COR-L47 (cell line): ENCODE data around the gene HEATR5A.
A peak's percentile ranks its signal among the peaks of the same experiment; 100 is the strongest.
"Not testable (repeated sequence)": the region's sequence is repeated elsewhere in the genome, so short reads cannot be mapped to it uniquely, and the experiment has no call there.

Experiments used
- DNase-seq: peaks from one replicate; lab custom pipeline; 2025; lab: John Stamatoyannopoulos, UW

The HEATR5A gene

GRCh38 chr14:31420319-31421111 is at the start of gene HEATR5A:
HEATR5A (minus strand) TSS chr14:31420550; CDS start chr14:31402975, 17,575 bp downstream.
- DNase-seq, result peak; percentile 79

GRCh38 chr14:31466554-31466953 is 46.2 kb upstream of the HEATR5A start:
- no peak for DNase-seq

GRCh38 chr14:31465111-31465510 is 44.8 kb upstream of the HEATR5A start:
- DNase-seq, result no peak

DNA sequence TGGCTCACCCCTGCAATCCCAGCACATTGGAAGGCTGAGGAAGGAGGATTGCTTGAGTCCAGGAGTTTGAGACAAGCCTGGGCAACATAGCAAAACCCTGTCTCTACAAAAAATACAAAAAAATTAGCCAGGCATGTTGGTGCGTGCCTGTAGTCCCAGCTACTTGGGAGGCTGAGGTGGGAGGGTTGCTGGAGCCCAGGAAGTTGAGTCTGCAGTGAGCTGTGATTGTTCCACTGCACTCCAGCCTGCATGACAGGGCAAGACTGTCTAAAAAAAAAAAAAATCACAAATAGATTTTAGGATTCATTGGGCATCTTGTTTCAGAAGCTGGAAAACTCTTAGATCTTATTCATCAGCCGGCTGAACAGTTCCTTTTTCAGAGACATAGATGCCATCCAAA is 42.1 kb upstream of the HEATR5A start:
- DNase-seq, result not testable (repeated sequence)

GRCh38 chr14:31461545-31461944 is 41.2 kb upstream of the HEATR5A start:
- no peak for DNase-seq

DNA sequence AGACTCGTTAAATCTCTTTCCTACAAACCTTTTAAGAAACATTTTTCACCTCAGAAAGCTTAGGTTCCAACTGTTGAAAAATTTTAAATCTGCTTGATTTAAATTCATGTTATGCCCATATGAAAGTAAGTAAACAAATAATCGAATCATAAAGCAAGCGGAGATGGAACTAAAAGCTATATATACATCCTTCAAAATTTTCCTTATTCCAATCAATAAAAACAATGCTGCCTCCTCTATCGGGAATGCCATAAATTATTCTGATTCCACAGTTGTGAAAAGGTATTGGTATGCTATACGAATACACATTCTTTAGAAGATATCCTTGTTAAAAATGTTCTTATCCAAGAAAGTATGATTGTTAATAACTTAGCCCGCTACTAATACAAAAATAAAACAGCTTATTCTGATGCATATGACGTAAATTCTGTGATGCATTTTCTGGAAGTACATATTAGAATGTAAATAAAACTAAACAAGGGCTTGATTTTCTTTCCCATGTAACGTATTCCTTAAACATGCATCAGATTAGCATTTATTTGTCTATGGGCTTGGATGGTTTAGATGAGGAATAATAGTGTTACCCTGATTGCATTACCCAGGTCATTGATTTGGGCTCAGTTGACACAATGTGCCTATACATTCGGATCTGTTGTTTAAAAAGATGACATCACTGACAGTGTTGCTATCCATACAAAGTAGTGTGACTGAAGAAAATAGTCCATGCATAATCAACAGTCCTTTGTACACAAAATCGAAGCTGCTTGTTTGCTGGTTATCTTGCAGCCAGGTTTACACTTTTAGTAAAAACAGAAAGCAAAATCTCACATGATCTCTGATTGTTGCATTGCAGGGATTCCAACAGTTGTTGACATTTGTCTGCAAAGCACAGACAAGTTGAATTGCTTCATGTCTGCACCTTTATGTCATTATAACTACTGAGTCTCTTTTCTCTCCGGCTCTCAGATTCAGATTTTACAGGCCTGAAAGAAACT is 37.6 kb upstream of the HEATR5A start:
- DNase-seq, result no peak

GRCh38 chr14:31456841-31457664 is 36.7 kb upstream of the HEATR5A start, which contains the start of gene DTD2:
DTD2 (minus strand) TSS chr14:31457506; CDS start chr14:31457393, 113 bp downstream.
- peak; percentile 93 for DNase-seq

DNA sequence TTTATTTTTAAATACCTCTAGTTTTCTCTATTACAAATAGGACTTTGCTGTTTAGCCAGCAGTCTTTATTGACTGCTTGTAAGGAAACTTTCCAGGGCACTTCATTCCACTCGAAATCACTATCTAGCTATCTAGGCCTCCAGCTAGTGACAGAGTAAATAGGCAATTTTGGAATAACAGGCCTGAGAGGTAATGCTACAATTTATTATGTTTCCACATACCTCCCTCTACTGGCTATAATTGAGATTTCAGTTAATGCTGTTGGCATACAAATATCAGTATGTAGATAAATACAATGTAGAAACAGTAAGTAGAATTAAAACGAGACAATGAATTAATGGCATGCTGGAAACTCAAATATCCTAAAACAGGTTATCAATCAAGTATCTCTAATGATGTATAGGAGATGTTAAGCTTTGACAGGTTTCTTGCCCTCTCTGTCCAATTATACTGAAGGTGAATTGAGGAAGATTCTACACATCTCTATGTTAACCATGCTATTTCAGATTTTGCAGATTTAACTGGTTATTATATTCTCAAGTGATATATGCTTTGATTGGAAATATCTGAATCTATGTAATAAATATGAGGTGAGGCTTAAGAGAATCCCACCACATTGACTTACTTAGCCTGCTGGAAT is 29.7 kb upstream of the HEATR5A start:
- peak; percentile 17 for DNase-seq

DNA sequence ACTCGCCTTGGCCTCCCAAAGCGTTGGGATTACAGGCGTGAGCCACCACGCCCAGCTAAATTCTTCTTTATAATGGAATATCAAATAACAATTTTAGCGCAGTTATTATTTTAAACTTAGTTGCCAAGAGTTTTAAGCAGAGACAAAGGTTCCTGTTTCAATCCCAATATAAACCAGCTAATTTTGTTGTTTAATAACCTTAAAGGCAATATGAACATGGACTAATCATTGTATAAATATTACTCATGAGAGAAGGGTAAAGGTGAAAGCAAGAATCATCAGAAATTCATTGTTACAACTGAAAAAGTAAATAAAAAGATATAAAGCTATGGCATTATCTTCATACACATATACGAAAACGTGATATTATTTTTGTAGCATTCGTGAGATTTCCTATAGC is 28.8 kb upstream of the HEATR5A start:
- DNase-seq, result no peak

DNA sequence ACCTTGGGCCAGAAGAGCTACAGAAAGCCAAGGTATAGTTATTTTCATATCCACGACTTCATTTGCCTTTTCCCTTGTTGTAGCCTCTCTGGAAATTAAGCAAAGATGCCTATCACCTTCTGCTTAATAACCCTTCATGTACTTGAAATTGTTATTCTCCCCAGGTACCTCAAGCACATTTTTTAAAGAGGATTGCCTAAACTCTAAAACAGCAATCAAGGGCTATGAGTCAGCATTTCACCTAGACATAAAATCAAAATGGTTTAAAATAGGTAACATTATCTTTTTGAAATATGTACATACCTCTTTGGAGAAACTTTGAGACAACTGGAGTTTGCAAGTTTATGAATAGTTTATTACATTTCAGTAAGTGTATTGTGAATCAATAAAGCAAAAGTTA is 25.4 kb upstream of the HEATR5A start:
- DNase-seq, result no peak

DNA sequence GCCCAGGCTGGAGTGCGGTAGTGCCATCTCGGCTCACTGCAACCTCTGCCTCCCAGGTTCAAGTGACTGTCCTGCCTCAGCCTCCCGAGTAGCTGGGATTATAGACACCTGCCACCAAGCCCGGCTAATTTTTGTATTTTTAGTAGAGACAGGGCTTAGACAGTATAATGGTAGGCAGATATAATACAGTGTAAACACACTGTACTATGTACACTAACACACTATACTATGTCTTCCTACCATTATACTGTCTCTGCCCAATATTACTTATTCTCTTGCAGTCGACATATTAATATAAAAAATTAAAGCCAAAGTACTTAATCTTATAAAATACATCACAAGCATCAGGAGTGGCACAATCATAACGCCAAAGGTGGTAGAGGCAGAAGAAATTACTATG is 21.9 kb upstream of the HEATR5A start:
- DNase-seq, result no peak

DNA sequence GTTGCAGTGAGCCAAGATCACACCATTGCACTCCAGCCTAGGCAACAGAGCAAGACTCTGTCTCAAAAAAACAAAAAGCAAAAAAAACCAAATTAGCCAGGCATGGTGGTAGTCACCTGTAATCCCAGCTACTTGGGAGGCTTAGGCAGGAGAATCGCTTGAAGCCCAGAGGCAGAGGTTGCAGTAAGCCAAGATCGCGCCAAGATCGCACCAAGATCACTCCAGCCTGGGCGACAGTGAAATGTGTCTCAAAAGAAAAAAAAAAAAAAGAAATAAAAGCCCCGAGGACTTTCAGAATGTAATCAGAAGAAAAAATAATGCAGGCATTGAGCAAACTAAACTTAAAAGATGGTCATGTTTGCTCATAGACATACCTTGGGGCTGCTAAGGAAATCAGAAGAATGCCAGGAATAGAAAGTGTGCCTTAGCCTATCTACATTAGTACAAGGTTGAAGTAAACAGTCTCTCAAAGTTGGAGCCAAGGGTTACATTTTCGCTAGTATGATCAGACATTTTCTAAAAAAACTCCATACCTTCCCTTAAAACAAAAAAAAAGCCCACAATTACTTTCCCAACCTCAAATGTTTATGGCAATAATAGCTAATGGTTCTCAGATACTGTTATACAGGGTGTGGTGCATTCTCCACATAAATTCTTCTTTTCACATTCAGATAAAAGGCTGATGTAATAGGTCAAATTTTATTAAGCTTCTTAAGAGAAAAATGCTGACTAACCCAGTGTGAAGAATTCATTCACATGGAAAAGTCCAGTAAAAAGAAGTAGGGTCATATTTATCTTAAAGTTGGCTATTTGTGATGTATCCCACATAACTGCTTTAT is 21.1 kb upstream of the HEATR5A start:
- DNase-seq, result no peak

- no peak for DNase-seq
Measured at GRCh38 chr14:31440280-31440679, 19.9 kb upstream of the HEATR5A start.

GRCh38 chr14:31439561-31439960 is 19.2 kb upstream of the HEATR5A start:
- no peak for DNase-seq

DNA sequence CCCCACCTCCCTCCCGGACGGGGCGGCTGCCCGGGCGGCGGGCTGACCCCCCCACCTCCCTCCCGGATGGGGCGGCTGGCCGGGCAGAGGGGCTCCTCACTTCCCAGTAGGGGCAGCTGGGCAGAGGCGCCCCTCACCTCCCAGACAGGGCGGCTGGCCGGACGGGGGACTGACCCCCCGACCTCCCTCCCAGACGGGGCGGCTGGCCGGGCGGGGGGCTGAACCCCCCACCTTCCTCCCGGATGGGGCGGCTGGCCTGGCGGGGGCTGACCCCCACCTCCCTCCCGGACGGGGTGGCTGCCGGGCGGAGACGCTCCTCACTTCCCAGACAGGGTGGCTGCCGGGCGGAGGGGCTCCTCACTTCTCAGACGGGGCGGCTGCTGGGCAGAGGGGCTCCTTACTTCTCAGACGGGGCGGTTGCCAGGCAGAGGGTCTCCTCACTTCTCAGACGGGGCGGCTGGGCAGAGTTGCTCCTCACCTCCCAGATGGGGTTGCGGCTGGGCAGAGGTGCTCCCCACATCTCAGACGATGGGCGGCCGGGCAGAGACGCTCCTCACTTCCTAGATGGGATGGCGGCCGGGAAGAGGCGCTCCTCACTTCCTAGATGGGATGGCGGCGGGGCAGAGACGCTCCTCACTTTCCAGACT is 16.8 kb upstream of the HEATR5A start:
- not testable (repeated sequence) for DNase-seq

DNA sequence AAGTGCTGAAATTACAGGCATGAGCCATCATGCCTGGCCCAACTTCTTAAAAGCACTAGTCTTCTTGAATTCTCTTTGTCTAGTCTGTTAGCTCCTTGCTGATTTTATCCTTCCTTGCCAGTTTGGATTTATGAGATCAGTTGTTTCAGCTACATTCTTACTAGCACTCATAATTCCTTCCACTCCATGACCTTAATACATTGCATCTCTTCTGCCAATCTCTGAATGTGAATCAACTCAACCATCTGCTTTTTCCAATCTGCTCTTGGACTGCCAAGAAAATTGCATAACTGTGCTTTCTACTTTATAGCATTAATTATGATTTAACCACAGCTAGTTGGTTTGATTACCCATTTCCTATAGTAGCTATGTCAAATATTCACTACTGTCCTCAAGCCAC is 14.9 kb upstream of the HEATR5A start:
- DNase-seq, result no peak

DNA sequence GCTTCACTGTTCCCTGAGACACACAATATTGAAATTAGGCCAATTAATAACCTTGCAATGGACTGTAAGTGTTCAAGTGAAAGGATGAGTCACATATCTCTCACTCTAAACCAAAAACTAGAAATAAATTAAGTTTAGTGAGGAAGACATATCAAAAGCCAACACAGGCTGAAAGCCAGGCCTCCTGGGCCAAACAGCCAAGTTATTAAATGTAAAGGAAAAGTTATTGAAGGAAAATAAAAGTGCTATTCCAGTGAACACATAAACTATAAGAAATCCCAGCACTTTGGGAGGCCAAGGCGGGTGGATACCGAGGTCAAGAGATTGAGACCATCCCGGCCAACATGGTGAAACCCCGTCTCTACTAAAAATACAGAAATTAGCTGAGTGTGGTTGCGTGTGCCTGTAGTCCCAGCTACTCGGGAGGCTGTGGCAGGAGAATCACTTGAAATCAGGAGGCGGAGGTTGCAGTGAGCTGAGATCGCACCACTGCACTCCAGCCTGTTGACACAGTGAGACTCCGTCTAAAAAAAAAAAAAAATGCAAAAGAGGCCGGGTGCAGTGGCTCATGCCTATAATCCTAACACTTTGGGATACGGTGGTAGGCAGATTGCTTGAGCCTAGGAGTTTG is 10.4 kb upstream of the HEATR5A start:
- DNase-seq, result no peak

DNA sequence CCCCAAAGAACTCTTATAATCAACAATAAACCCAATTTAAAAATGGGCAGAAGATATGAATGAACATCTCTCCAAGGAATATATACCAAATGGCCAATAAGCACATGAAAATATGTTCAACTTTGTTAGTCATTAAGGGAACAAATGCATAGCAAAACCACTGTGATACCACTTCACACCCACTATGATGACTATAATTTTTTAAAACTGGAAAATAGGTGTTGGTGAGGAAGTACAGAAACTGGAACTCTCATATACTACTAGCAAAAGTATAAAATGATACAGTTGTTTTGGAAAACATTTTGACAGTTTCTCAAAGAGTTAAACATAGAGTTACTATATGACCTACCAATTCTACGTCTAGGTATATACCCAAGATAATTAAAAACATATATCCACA is 9.4 kb upstream of the HEATR5A start:
- DNase-seq, result no peak

DNA sequence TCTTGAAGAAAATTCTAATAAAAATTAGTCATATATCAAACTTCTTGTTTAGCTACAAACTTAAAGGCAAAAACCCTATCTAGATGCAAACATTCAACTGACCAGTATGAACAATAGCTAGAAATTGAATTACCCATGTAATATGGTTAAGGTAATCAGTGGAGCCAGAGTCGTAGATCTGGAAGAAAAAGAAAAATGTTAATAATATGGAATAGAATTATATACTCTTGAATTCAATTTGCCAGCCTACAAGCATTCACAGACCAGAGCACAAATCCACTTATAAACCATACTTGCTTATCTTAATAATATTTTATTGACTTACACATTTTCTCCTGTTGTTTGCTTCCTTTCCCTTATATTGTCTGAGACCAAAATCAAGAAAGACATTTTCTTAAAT is 7.7 kb upstream of the HEATR5A start:
- DNase-seq, result no peak
